Measurements from ENCODE around the gene SPRR2A. TPM values are rescaled to one million over a fixed set of nuclear protein-coding genes. Genes with fewer than 3 reads are reported as not detected.

SPRR2A gene
- total and polyA plus RNA-seq, 4 donors: 0.82 to 4.5 TPM; not detected in 2

GRCh38 chr1:153094426-153094825 lies 37.1 kb upstream of the SPRR2A start, which contains the start of gene SPRR2E:
Gene SPRR2E, minus strand, starts transcription at chr1:153094526. Its CDS starts 775 bp downstream, at chr1:153093751.
- Histone ChIP-seq H3K9me3 (ENCODE audit: control insufficient read depth in 4 of 4, insufficient read depth in 3 of 4, low read length in 3 of 4) (no peaks in the 10 kb centered on the region), H3K27me3 (ENCODE audit: control insufficient read depth in 3 of 3, insufficient read depth in 3 of 3, low read length in 2 of 3) (no peaks in the 10 kb centered on the region), H3K4me3 (no peak within 1 kb of the TSS), H3K36me3 (ENCODE audit: control insufficient read depth in 4 of 4, insufficient read depth in 4 of 4, low read length in 4 of 4) (no peaks in the 10 kb centered on the region), H3K27ac (ENCODE audit: low read depth in 1 of 2, low read length in 1 of 2) (no peak within 1 kb of the TSS), H3K4me1 (ENCODE audit: control insufficient read depth in 5 of 5, insufficient read depth in 5 of 5, low read length in 5 of 5) (no peaks in the 10 kb centered on the region), H3K9ac (ENCODE audit: insufficient read depth in 1 of 2, low read length in 2 of 2) (no peak within 1 kb of the TSS)
- DNase-seq: no peak
- no peak for TF ChIP-seq CTCF (IDR thresholded peaks at IDR 0.05; ENCODE audit: control extremely low read depth, extremely low read depth)
- no peak for ATAC-seq (ENCODE audit: insufficient read depth, low FRiP score)

DNA sequence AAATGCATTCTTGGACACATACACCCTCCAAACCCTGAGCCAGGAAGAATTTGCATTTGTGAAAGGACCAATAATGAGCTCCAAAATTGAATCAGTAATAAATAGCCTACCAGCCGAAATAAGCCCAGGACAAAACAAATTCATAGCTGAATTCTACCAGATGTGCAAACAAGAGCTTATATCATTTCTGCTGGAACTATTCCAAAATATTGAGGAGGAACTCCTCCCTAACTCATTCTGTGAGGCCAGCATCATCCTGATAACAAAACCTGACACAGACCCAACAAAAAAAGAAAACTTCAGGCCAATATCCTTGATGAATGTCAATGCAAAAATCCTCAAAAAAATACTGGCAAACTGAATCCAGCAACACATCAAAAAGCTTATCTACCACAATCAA lies 30.3 kb upstream of the SPRR2A start:
- no peak overlapping the region for H3K4me3 ChIP-seq
- no peaks in the 10 kb centered on the region for H3K27me3 ChIP-seq (ENCODE audit: control insufficient read depth in 3 of 3, insufficient read depth in 3 of 3, low read length in 2 of 3)
- H3K27ac ChIP-seq (ENCODE audit: low read depth in 1 of 2, low read length in 1 of 2): no peak overlapping the region
- no peaks in the 10 kb centered on the region for H3K4me1 ChIP-seq (ENCODE audit: control insufficient read depth in 5 of 5, insufficient read depth in 5 of 5, low read length in 5 of 5)
- DNase-seq: no peak
- H3K9ac ChIP-seq (ENCODE audit: insufficient read depth in 1 of 2, low read length in 2 of 2): no peak overlapping the region
- H3K36me3 ChIP-seq (ENCODE audit: control insufficient read depth in 4 of 4, insufficient read depth in 4 of 4, low read length in 4 of 4): no peaks in the 10 kb centered on the region
- WGBS, 2 donors: 93 to 96% methylated on average over 1 of the region's 1 CpG
- H3K9me3 ChIP-seq (ENCODE audit: control insufficient read depth in 4 of 4, insufficient read depth in 3 of 4, low read length in 3 of 4): peaks cover 0 to 4% (median 0%) of the 10 kb centered on the region in 4 donors
- no peak for TF ChIP-seq CTCF (IDR thresholded peaks at IDR 0.05; ENCODE audit: control extremely low read depth, extremely low read depth)
- ATAC-seq (ENCODE audit: insufficient read depth, low FRiP score): no peak

DNA sequence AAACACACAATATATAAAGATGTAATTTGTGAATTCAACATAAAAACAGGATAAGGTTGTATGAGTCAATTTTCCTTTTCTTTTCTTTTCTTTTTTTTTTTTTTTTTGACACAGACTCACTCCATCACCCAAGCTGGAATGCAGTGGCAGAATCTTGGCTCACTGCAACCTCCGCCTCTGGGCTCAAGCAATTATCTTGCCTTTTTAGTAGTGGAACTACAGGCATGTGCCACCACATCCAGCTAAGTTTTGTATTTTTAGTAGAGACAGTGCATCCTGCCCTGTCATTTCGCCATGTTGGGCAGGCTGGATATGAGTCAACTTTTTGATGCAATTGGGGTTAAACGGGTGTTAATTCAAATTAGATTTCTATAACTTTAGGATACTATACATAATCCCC lies 24.4 kb upstream of the SPRR2A start:
- DNase-seq (no peak), ATAC-seq (ENCODE audit: insufficient read depth, low FRiP score) (no peak)
- Histone ChIP-seq H3K4me1 (ENCODE audit: control insufficient read depth in 5 of 5, insufficient read depth in 5 of 5, low read length in 5 of 5) (no peaks in the 10 kb centered on the region), H3K9me3 (ENCODE audit: control insufficient read depth in 4 of 4, insufficient read depth in 3 of 4, low read length in 3 of 4) (peaks cover 0 to 4% (median 1%) of the 10 kb centered on the region in 4 donors), H3K36me3 (ENCODE audit: control insufficient read depth in 4 of 4, insufficient read depth in 4 of 4, low read length in 4 of 4) (no peaks in the 10 kb centered on the region), H3K4me3 (no peak overlapping the region), H3K27ac (ENCODE audit: low read depth in 1 of 2, low read length in 1 of 2) (no peak overlapping the region), H3K27me3 (ENCODE audit: control insufficient read depth in 3 of 3, insufficient read depth in 3 of 3, low read length in 2 of 3) (no peaks in the 10 kb centered on the region), H3K9ac (ENCODE audit: insufficient read depth in 1 of 2, low read length in 2 of 2) (no peak overlapping the region)
- 86 to 93% methylated on average over 3 of the region's 3 CpGs for WGBS, 2 donors
- no peak for TF ChIP-seq CTCF (IDR thresholded peaks at IDR 0.05; ENCODE audit: control extremely low read depth, extremely low read depth)
